GM12878 (cell line): ENCODE data around the gene RALGPS1. TPM values are rescaled to one million over a fixed set of nuclear protein-coding genes. Genes with fewer than 3 reads are reported as not detected.

ENCODE experiments used
- ATAC-seq: fragments of 200-7000 bp; cut with Tn5 transposase; 3 replicates; pipeline ENCODE4 v1.9.1; 2020; ENCODE audit warnings: mild to moderate bottlenecking, moderate library complexity
- BruUV-seq: library from RNA; stranded (reverse); fragments of 400-500 nt; replicated peaks from 2 replicates; lab custom pipeline; 2021; lab: Mats Ljungman, UMichigan
- CTCF ChIA-PET: fragments of 300-600 bp; sonication (Branson Sonifier 250); formaldehyde crosslinking; extraction: SDS; loops from one replicate; lab custom pipeline; 2021; ENCODE audit warnings: inconsistent platforms; lab: Yijun Ruan, JAX
- POLR2A ChIA-PET: fragments of 350-600 bp; formaldehyde crosslinking; extraction: SDS; loops from one replicate; lab custom pipeline; 2021; ENCODE audit warnings: inconsistent platforms; lab: Charles Lee
- RAD21 ChIA-PET: fragments of 300-600 bp; sonication (Branson Sonifier 250); formaldehyde crosslinking; loops from one replicate; lab custom pipeline; 2023; ENCODE audit warnings: antibody characterized with exemption; ENCODE audit not compliant: unreplicated experiment; lab: Charles Lee
- SMC1A ChIA-PET: fragments of 300-600 bp; sonication (Branson Sonifier 250); formaldehyde crosslinking; loops from one replicate; lab custom pipeline; 2023; ENCODE audit not compliant: unreplicated experiment, uncharacterized antibody; lab: Charles Lee
- DNase-seq: peaks from one replicate; pipeline ENCODE4 v3.0.0-alpha.2; 2011; ENCODE audit warnings: low read depth, low spot score
- FAIRE-seq: peaks from 3 replicates; lab custom pipeline; 2011; peaks lifted over from hg19 to GRCh38; lab: Jason Lieb, UNC
- H2AFZ ChIP-seq: 2 replicates; pipeline ENCODE4 v1.6.0; 2011; ENCODE audit warnings: low read depth, low read length, control low read depth; ENCODE audit not compliant: control insufficient read depth
- H3K27ac ChIP-seq: 2 replicates; pipeline ENCODE4 v1.5.1; 2011; ENCODE audit warnings: control low read depth; ENCODE audit not compliant: control insufficient read depth, insufficient read depth
- H3K27me3 ChIP-seq, 2 experiments: replicated peaks in 1 of 2; 2 replicates each; pipeline versions ENCODE4 v1.6.0 to v1.6.1; 2011; ENCODE audit warnings: low read length in 1 of 2; ENCODE audit not compliant: control insufficient read depth in 2 of 2, insufficient read depth in 2 of 2
- H3K36me3 ChIP-seq, 2 experiments: 2 replicates each; pipeline ENCODE4 v1.5.1; 2011; ENCODE audit warnings: low read length in 1 of 2; ENCODE audit not compliant: control insufficient read depth in 2 of 2, insufficient read depth in 2 of 2
- H3K4me1 ChIP-seq: 2 replicates; pipeline ENCODE4 v1.6.1; 2011; ENCODE audit warnings: mild to moderate bottlenecking, low read length, moderate library complexity, mixed read lengths; ENCODE audit not compliant: control insufficient read depth, insufficient read depth
- H3K4me2 ChIP-seq: 2 replicates; pipeline ENCODE4 v1.6.0; 2011; ENCODE audit warnings: control low read depth; ENCODE audit not compliant: control insufficient read depth, insufficient read depth
- H3K4me3 ChIP-seq: fragments of 200-600 bp; sonication (generic); 2 replicates; pipeline ENCODE4 v1.5.1; 2016
- H3K79me2 ChIP-seq: 2 replicates; pipeline ENCODE4 v1.6.0; 2011; ENCODE audit warnings: low read length; ENCODE audit not compliant: control insufficient read depth, insufficient read depth
- H3K9ac ChIP-seq: 2 replicates; pipeline ENCODE4 v1.8.0; 2011; ENCODE audit warnings: low read length, control low read depth, mixed read lengths; ENCODE audit not compliant: control insufficient read depth, insufficient read depth
- H3K9me3 ChIP-seq: replicated peaks from 3 replicates; pipeline ENCODE4 v1.5.1; 2011; ENCODE audit warnings: mild to moderate bottlenecking, low read length; ENCODE audit not compliant: control insufficient read depth, insufficient read depth
- H4K20me1 ChIP-seq: 2 replicates; pipeline ENCODE4 v1.6.0; 2011; ENCODE audit not compliant: control insufficient read depth, insufficient read depth
- BHLHE40 ChIP-seq, 2 experiments: fragments of 450-650 bp in 1 of 2; IDR thresholded peaks; 2 replicates each; pipeline ENCODE4 v1.6.1; 2011 to 2017; ENCODE audit warnings: low read depth in 2 of 2, borderline replicate concordance in 1 of 2, improper control_type of control experiment in 1 of 2, low read length in 1 of 2, mild to moderate bottlenecking in 1 of 2
- ZNF592 ChIP-seq: fragments of 450-650 bp; IDR thresholded peaks from 2 replicates; pipeline ENCODE4 v1.6.1; 2017; ENCODE audit warnings: mild to moderate bottlenecking, moderate library complexity
- ZZZ3 ChIP-seq: IDR thresholded peaks from 2 replicates; pipeline ENCODE4 v1.6.1; 2011; ENCODE audit warnings: low read depth; ENCODE audit not compliant: control insufficient read depth, insufficient read length
- WGBS: methylation state at CpG from one replicate; pipeline ENCODE4 v1.1.6; 2016; ENCODE audit warnings: low lambda C conversion rate; ENCODE audit not compliant: insufficient replicate concordance, insufficient coverage; ENCODE audit errors: missing lambda C conversion rate; 5-methylcytosine and 5-hydroxymethylcytosine counted together
- in situ Hi-C: fragments of 300-500 bp; cut with MboI; formaldehyde crosslinking; loops from 9 replicates; pipeline ENCODE4 v1.14.3; 2018; ENCODE audit warnings: mixed read lengths
- intact Hi-C: fragments of 100-400 bp; cut with micrococcal nuclease; formaldehyde crosslinking; loops from one replicate; pipeline ENCODE4 v1.14.2; 2022; ENCODE audit not compliant: unreplicated experiment
- polyA plus RNA-seq, 11 experiments: library from polyadenylated mRNA; depleted of rRNA in 4 of 11; unstranded in 6 of 11; stranded (reverse) in 5 of 11; fragments of >200 nt; fragmentation: Nextera tagmentation in 4 of 11; fragmentation: Illumina TruSeq in 1 of 11; extraction: Ambion mirVana in 4 of 11; extraction: Trizol in 1 of 11; gene quantifications; 1 replicate in 1 of 11; 2 replicates in 10 of 11; pipeline versions ENCODE4 v1.2.1 to v1.2.3, GENCODE V29; 2011 to 2016; ENCODE audit warnings: inconsistent platforms in 2 of 11, missing spikeins in 2 of 11, low read depth in 1 of 11
- total RNA-seq, 4 experiments: library from RNA; depleted of rRNA in 3 of 4; stranded (reverse); fragments of >200 nt in 3 of 4; fragmentation: Illumina TruSeq in 1 of 4; extraction: Trizol in 1 of 4; gene quantifications; 2 replicates each; pipeline versions ENCODE4 v1.2.1 to v1.2.3, GENCODE V29; 2013 to 2021
- TF ChIP-seq, protein P1 (sequence below): IDR thresholded peaks from 2 replicates; pipeline ENCODE4 v1.6.1; 2012; ENCODE audit warnings: low read length, inconsistent platforms
- TF ChIP-seq, protein P2 (sequence below): fragments of 150-350 bp; IDR thresholded peaks from 2 replicates; pipeline ENCODE4 v1.6.1; 2016; ENCODE audit warnings: low read depth, low read length

The RALGPS1 gene
- total and polyA plus RNA-seq, 10 of the 15 experiments (the other 5 are each of a cell fraction or from before 2014, with no cell fraction given), result 0.13 to 5.6 (median 2.7) TPM

DNA sequence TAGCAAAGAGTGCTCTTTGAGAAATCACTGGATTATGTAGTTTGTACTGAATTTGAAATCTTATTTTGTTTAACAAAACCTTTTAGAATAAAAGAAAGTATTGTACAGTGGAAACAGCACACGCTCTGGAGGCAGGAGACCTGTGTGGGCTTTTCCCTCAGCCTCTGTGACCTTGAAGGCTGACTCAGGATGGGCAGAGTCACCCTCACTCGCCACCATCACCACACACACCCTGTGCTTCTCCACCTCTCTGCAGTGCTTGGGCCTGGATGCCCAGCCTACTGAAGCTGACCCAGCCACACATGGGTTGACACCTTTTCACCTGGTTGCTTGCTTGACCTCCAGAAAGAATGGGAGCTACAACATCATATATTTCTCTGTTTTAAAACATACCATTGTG lies 188.2 kb downstream of the RALGPS1 start:
- BruUV-seq, result no TSS peak
- Histone ChIP-seq H3K4me3 (no peak overlapping the region), H3K4me2 (no peak overlapping the region), H3K36me3 (no peaks in the 10 kb centered on the region; a peak in 1 of 4 replicates), H3K9ac (no peak overlapping the region), H2AFZ (no peak overlapping the region), H3K9me3 (no peaks in the 10 kb centered on the region), H3K4me1 (no peaks in the 10 kb centered on the region), H4K20me1 (no peaks in the 10 kb centered on the region), H3K79me2 (no peaks in the 10 kb centered on the region), H3K27ac (no peak overlapping the region), H3K27me3 (no peaks in the 10 kb centered on the region)
- RAD21 ChIA-PET, result no interaction called here
- intact Hi-C loops, result no loop called here
- DNase-seq, result no peak
- in situ Hi-C loops, result no loop called here
- no peak for FAIRE-seq
- TF ChIP-seq, protein P1, sequence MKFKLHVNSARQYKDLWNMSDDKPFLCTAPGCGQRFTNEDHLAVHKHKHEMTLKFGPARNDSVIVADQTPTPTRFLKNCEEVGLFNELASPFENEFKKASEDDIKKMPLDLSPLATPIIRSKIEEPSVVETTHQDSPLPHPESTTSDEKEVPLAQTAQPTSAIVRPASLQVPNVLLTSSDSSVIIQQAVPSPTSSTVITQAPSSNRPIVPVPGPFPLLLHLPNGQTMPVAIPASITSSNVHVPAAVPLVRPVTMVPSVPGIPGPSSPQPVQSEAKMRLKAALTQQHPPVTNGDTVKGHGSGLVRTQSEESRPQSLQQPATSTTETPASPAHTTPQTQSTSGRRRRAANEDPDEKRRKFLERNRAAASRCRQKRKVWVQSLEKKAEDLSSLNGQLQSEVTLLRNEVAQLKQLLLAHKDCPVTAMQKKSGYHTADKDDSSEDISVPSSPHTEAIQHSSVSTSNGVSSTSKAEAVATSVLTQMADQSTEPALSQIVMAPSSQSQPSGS, result no peak
- TF ChIP-seq BHLHE40 (IDR thresholded peaks at IDR 0.05; ENCODE audit: borderline replicate concordance in 1 of 2, low read depth in 2 of 2, low read length in 1 of 2) (no peak), ZNF592 (no peak), ZZZ3 (no peak)
- TF ChIP-seq, protein P2, sequence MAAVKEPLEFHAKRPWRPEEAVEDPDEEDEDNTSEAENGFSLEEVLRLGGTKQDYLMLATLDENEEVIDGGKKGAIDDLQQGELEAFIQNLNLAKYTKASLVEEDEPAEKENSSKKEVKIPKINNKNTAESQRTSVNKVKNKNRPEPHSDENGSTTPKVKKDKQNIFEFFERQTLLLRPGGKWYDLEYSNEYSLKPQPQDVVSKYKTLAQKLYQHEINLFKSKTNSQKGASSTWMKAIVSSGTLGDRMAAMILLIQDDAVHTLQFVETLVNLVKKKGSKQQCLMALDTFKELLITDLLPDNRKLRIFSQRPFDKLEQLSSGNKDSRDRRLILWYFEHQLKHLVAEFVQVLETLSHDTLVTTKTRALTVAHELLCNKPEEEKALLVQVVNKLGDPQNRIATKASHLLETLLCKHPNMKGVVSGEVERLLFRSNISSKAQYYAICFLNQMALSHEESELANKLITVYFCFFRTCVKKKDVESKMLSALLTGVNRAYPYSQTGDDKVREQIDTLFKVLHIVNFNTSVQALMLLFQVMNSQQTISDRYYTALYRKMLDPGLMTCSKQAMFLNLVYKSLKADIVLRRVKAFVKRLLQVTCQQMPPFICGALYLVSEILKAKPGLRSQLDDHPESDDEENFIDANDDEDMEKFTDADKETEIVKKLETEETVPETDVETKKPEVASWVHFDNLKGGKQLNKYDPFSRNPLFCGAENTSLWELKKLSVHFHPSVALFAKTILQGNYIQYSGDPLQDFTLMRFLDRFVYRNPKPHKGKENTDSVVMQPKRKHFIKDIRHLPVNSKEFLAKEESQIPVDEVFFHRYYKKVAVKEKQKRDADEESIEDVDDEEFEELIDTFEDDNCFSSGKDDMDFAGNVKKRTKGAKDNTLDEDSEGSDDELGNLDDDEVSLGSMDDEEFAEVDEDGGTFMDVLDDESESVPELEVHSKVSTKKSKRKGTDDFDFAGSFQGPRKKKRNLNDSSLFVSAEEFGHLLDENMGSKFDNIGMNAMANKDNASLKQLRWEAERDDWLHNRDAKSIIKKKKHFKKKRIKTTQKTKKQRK, result no peak
- SMC1A ChIA-PET, result interaction anchor here (0.9 to 1.6 kb wide), 7 partner anchors 10 to 138 kb away, joined by 3 to 4 read pairs (median 3); no protein-coding TSS in a partner anchor
- WGBS, result 28% methylated on average over 2 of the region's 2 CpGs
- CTCF ChIA-PET, result interaction anchor here (1.1 to 1.5 kb wide), 3 partner anchors 14 to 19 kb away, joined by 4 to 5 read pairs (median 4); no protein-coding TSS in a partner anchor
- POLR2A ChIA-PET, result interaction anchor here (1.1 kb wide), 1 partner anchor 14 kb away, joined by 3 read pairs; no protein-coding TSS in a partner anchor
- ATAC-seq, result no peak
